ENCODE results near the gene LRP5. TPM values are rescaled to one million over a fixed set of nuclear protein-coding genes. Genes with fewer than 3 reads are reported as not detected.
"Not testable (repeated sequence)": the region's sequence is repeated elsewhere in the genome, so short reads cannot be mapped to it uniquely, and the experiment has no call there.

Gene LRP5
- total RNA-seq, 2 donors from 2014 or later, result 0.73 to 3.0 TPM

DNA sequence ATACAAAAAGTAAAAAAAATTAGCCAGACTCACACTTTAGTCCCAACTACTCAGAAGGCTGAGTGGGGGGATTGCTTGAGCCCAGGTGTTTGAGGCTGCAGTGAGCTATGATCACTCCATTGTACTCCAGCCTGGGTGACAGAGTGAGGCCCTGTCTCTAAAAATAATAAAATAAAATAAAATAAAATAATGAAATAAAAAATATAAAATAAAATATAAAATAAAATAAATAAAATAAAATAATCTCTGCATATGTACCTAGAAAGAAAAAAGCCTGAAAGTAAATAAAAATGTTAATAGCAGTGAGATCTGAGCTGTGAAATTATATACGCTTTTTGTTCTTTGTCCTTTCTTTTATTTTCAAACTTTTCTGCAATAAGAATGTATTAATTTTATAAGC lies 17.1 kb upstream of the LRP5 start:
- H3K9me3 ChIP-seq (ENCODE audit: control insufficient read depth, low read length, poor library complexity, severe bottlenecking), result no peaks in the 10 kb centered on the region
- H3K27me3 Mint-ChIP-seq, result peaks cover 8% of the 10 kb centered on the region
- no peak for DNase-seq
- no peaks in the 10 kb centered on the region for H3K36me3 Mint-ChIP-seq (ENCODE audit: low read depth)
- H3K4me1 Mint-ChIP-seq, result peaks cover 2% of the 10 kb centered on the region
- H3K27ac Mint-ChIP-seq, result peak overlapping the region; percentile 43
- no peak overlapping the region for H3K4me3 Mint-ChIP-seq
- no peak for ATAC-seq

DNA sequence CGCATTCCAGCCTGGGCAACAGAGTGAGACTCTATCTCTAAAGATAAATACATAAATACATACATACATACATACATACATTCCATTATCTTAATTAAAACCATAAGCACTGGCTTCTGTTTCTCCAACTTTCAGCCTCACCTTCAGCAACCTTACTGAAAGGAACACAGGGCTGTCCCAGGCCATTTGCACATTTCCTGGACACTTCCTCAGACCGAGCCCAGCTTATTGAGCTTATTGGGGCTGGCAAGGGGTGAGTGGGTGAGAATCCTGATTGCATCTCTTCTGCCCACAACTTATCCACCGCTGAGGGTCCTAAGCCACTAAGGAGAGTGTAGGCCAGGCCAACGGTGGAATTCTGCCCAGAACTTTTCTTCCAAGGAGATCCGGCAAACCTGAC lies 16.5 kb upstream of the LRP5 start:
- peaks cover 8% of the 10 kb centered on the region for H3K27me3 Mint-ChIP-seq
- ATAC-seq, result no peak
- no peaks in the 10 kb centered on the region for H3K36me3 Mint-ChIP-seq (ENCODE audit: low read depth)
- peak overlapping the region; percentile 43 for H3K27ac Mint-ChIP-seq
- H3K4me3 Mint-ChIP-seq, result no peak overlapping the region
- no peaks in the 10 kb centered on the region for H3K9me3 ChIP-seq (ENCODE audit: control insufficient read depth, low read length, poor library complexity, severe bottlenecking)
- no peak for DNase-seq
- peaks cover 2% of the 10 kb centered on the region for H3K4me1 Mint-ChIP-seq

DNA sequence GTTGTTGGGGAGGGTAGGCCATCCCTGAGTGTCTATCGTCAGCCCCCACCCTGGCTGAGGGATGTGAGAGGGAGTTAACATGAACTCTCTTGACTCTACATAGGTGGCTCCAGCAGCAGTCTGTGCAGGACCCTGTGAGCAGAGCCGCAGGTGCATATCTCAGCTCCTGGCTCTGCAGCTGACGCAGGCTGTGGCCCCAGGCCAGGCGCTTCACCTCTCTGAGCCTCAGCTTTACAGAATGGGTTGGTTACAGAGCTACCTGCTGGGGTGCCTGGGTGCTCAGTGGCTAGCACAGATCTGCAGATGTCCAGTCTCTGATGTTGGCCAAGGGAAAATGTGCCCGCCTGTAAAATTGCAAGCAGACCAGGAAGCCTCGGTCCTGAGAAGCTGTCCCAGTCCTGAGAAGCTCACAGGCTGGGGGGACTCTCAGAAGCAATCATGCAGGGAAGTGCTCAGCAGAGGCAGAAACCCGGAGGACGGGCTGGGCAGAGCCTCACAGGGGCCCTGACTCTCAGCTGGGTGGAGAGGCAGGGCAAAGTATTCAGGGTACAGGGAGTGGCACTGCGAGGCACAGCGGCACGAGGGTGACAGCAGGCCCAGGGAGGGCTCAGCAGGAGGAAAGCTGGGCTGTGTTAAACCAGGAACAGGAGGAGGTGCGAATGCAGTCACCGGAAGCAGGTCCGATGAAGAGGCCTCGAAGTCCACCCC lies 15.9 kb upstream of the LRP5 start:
- peaks cover 8% of the 10 kb centered on the region for H3K27me3 Mint-ChIP-seq
- H3K27ac Mint-ChIP-seq, result no peak overlapping the region
- no peak for ATAC-seq
- peaks cover 2% of the 10 kb centered on the region for H3K4me1 Mint-ChIP-seq
- H3K36me3 Mint-ChIP-seq (ENCODE audit: low read depth), result no peaks in the 10 kb centered on the region
- H3K4me3 Mint-ChIP-seq, result no peak overlapping the region
- DNase-seq, result no peak
- no peaks in the 10 kb centered on the region for H3K9me3 ChIP-seq (ENCODE audit: control insufficient read depth, low read length, poor library complexity, severe bottlenecking)

DNA sequence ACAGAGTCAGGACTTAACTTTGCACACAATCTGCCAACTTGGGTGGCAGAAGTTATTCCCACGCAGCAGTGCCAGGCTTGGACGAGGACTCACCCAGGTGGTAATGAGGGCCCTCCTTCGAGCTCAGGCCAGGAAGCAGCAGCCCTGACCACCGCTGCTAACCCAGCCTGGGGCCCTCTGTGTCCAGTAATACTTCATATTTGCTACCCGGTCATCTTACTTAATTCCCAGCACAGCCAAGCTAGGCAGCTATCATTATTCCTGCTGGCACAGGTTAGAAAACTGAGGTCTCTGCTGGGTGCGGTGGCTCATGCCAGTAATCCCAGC lies 15.4 kb upstream of the LRP5 start:
- no peak for ATAC-seq
- Mint-ChIP-seq H3K27me3 (peaks cover 8% of the 10 kb centered on the region), H3K36me3 (ENCODE audit: low read depth) (no peaks in the 10 kb centered on the region), H3K4me1 (peaks cover 2% of the 10 kb centered on the region), H3K27ac (no peak overlapping the region), H3K4me3 (no peak overlapping the region)
- DNase-seq, result no peak
- no peaks in the 10 kb centered on the region for H3K9me3 ChIP-seq (ENCODE audit: control insufficient read depth, low read length, poor library complexity, severe bottlenecking)

DNA sequence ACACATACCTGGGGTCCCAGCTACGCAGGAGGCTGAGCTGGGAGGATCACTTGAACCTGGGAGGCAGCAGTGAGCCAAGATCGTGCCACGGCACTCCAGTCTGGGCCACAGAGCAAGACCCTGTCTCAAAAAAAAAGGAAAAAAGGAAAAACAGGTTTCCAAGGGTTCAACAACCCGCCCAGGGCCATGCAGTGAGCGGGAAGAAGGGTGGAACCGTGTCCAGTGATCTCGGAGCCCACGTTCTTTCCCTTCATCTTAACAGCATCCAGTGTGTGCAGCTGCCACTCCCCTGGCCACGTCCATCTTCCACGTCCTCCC lies 14.9 kb upstream of the LRP5 start:
- no peak overlapping the region for H3K27ac Mint-ChIP-seq
- ATAC-seq, result no peak
- no peaks in the 10 kb centered on the region for H3K9me3 ChIP-seq (ENCODE audit: control insufficient read depth, low read length, poor library complexity, severe bottlenecking)
- H3K4me1 Mint-ChIP-seq, result peaks cover 2% of the 10 kb centered on the region
- DNase-seq, result no peak
- H3K4me3 Mint-ChIP-seq, result no peak overlapping the region
- no peaks in the 10 kb centered on the region for H3K36me3 Mint-ChIP-seq (ENCODE audit: low read depth)
- peaks cover 8% of the 10 kb centered on the region for H3K27me3 Mint-ChIP-seq

DNA sequence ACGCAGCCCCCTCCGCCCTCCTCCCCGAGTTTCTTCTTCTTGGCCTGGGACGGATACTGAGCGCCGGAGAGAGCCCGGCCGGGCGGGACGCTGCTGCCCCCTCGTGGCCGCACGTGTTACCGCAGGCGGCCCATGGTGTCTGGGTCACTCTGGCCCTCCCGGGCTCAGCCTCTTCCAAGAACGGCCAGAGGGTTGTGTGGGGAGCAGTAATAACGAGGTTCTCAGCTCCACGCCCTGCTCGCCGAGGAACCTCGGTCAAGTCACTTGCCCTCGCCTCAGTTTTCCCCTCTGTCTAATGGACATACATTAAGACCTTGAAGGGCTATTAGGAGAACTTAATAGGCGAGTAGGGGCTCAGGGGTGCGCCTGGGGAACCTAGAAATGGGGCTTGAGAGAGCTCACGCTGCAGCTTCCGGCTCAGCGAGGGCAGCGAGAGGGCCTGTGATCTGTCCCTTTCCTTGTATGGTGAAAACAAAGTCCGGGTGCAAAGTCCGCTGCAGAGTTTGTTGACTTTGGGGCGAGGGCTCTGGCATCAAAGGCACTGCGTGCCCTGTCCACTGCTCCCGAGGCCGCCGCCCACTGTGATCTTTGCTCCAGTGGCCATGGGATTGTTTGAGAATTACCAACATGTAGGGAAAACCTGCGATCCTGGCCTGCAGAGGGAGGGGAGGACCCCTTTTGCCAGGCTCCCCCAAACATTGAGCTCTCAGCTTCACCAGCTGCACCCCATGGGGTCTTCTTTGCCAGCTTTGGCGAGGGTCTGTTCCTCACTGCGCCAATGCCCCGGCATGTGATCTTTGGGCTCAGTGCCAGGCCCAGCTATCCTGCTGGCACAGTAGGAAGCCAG lies 14.4 kb upstream of the LRP5 start:
- Mint-ChIP-seq H3K36me3 (ENCODE audit: low read depth) (no peaks in the 10 kb centered on the region), H3K27ac (no peak overlapping the region), H3K27me3 (peaks cover 8% of the 10 kb centered on the region), H3K4me3 (no peak overlapping the region), H3K4me1 (peaks cover 2% of the 10 kb centered on the region)
- DNase-seq, result peak; percentile 61 to 72 (median 66)
- ATAC-seq, result peak; percentile 99
- H3K9me3 ChIP-seq (ENCODE audit: control insufficient read depth, low read length, poor library complexity, severe bottlenecking), result no peaks in the 10 kb centered on the region

DNA sequence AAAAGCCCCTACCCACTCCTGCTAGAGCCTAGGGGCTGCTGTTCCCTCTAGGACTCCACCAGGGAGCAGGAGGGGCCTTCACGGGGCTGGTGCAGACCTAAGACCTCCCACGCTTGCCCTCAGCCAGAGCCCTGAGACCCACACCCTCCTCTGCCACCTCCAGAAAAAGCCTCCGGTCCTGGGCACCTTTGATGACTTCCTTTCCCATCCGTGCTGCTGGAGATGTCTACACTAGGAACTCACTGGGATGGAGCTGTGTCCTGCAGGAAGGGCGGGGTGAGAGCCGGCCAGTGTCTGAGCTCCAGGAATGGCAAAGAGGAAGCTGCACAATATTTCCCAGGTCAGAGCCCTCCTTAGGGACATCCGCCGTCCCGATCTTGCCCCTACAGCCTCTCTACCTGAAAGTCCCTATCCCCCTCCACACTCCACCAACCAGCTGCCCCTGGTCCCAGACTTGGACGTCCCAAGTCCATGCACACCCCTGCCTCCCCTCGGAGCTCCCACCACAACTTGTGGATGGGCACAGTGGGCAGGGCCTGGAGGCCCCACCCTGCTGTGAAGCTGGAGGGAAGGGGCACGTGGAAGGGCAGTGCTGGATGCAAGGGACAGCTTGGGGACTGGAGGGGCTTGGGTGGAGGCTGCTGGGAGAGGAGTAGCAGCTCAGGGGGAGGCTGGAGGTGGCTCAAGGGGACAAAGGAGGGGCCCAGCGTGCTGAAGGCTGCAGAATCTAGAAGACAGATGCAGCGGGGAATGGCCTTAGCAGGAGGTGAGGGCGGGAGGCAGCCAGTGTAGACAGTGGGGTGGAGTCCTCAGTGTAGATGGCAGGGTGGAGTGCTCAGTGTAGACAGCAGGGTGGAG lies 13.5 kb upstream of the LRP5 start:
- no peaks in the 10 kb centered on the region for H3K36me3 Mint-ChIP-seq (ENCODE audit: low read depth)
- DNase-seq, result no peak
- no peak overlapping the region for H3K27ac Mint-ChIP-seq
- no peak overlapping the region for H3K4me3 Mint-ChIP-seq
- no peaks in the 10 kb centered on the region for H3K9me3 ChIP-seq (ENCODE audit: control insufficient read depth, low read length, poor library complexity, severe bottlenecking)
- no peak for ATAC-seq
- H3K27me3 Mint-ChIP-seq, result peaks cover 8% of the 10 kb centered on the region
- H3K4me1 Mint-ChIP-seq, result peaks cover 2% of the 10 kb centered on the region

DNA sequence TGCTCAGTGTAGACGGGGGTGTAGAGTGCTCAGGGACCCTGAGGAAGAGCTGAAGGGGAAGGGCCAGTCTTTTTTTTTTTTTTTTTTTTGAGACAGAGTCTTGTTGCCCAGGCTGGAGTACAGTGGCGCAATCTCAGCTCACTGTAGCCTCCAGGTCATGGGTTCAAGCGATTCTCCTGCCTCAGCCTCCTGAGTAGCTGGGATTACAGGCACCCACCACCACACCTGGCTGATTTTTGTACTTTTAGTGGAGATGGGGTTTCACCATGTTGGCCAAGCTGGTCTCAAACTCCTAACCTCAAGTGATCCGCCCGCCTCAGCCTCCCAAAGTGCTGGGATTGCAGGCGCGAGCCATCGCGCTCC lies 12.9 kb upstream of the LRP5 start:
- H3K4me1 Mint-ChIP-seq; H3K9me3 ChIP-seq (ENCODE audit: control insufficient read depth, low read length, poor library complexity, severe bottlenecking); DNase-seq; ATAC-seq; H3K4me3 Mint-ChIP-seq; H3K36me3 Mint-ChIP-seq (ENCODE audit: low read depth); H3K27ac Mint-ChIP-seq; H3K27me3 Mint-ChIP-seq: not testable (repeated sequence)

DNA sequence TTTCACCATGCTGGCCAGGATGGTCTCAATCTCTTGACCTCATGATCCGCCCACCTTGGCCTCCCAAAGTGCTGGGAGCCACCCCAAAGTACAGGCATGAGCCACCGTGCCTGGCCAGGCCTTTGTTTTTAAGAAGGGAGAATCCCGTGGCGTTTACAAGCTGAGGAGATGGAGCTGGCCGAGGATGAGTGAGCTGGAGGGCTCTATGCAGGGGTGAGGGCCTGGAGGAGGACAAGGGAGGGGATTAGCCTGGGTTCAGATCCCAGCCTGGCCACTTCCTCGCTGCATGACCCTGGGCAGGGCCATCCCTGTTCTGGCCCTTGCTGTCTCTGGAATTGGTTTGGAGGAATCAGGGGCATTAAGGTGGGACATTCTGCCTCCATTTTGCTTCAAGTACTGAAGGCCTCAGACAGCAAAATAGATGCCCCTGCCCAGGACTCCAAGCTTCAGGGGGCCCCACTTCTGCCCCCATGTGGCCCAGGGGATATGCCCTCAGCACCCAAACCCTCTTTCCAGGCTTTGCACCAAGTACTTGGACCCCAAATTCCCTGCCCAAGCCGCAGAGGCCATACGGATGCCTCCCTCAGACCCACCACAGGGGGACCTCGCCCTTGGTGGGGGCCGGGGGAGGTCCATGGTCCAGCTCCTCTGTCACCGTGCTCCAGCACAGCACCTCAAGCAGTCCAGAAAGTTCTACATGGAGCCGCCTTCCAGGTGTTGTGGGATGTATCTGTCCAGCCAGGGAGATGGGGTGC lies 12.1 kb upstream of the LRP5 start:
- ATAC-seq, result no peak
- Mint-ChIP-seq H3K4me3 (no peak overlapping the region), H3K27ac (no peak overlapping the region), H3K4me1 (peaks cover 2% of the 10 kb centered on the region), H3K27me3 (peaks cover 8% of the 10 kb centered on the region), H3K36me3 (ENCODE audit: low read depth) (no peaks in the 10 kb centered on the region)
- DNase-seq, result no peak
- no peaks in the 10 kb centered on the region for H3K9me3 ChIP-seq (ENCODE audit: control insufficient read depth, low read length, poor library complexity, severe bottlenecking)

DNA sequence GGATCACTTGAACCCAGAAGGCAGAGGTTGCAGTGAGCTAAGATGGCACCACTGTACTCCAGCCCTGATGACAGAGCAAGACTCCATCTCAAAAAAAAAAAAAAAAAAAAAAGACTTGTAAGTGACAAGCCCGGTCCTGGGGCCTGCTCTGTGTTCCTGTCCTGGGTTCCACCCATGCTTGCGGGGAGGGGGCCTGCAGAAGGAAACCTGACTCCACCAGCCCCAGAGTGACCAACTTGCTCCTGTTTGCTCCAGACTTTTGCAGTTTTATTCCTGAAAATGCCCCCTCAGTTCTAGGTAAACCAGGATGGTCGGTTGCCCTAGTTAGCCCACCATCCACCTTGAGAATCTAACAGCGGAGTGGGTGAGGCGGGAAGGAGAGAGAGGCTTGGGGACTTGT lies 10.1 kb upstream of the LRP5 start:
- Mint-ChIP-seq H3K36me3 (ENCODE audit: low read depth) (no peaks in the 10 kb centered on the region), H3K27ac (no peak overlapping the region), H3K4me3 (no peak overlapping the region), H3K4me1 (peaks cover 3% of the 10 kb centered on the region), H3K27me3 (peaks cover 8% of the 10 kb centered on the region)
- no peak for ATAC-seq
- DNase-seq, result no peak
- H3K9me3 ChIP-seq (ENCODE audit: control insufficient read depth, low read length, poor library complexity, severe bottlenecking), result no peaks in the 10 kb centered on the region

DNA sequence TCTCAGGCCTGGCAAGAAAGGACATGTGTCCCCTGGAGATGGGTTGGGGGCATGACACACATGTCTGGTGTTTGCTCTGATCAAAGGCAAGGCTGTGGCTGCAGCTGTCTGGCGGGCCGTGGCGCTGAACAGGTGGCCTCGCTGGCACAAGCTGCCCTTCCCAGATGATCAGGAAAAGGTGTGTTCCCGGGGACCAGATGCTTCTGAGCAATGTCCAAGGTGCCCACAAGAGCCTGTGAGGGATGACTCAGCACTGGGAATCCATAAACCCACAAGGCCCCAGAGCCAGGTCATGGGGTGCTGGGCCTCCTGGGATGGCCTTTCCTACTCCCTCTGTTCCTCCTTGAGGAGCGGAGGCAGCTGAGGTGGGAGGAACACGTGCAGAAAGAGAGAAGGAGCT lies 9.7 kb upstream of the LRP5 start:
- DNase-seq, result no peak
- H3K27ac Mint-ChIP-seq, result no peak overlapping the region

DNA sequence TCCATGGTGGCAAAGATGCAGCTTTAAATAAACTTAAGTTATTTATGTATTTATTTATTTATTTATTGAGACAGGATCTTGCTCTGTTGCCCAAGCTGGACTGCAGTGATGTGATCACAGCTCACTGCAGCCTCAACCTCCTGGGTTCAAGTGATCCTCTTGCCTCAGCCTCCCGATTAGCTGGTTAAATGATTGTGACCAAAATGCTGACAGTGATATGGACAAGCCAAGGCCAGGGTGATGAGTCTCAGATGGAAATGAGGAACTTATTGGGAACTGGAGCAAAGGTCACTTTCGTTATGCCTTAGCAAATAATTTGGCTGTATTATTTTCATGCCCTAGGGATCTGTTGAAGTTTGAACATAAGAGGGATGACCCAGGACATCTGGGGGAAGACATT lies 9.3 kb upstream of the LRP5 start:
- Mint-ChIP-seq H3K36me3 (ENCODE audit: low read depth) (no peaks in the 10 kb centered on the region), H3K27me3 (peaks cover 8% of the 10 kb centered on the region), H3K4me1 (peaks cover 3% of the 10 kb centered on the region), H3K27ac (no peak overlapping the region), H3K4me3 (no peak overlapping the region)
- ATAC-seq (no peak), DNase-seq (no peak)
- no peaks in the 10 kb centered on the region for H3K9me3 ChIP-seq (ENCODE audit: control insufficient read depth, low read length, poor library complexity, severe bottlenecking)

More for the DNA sequence above, 9.7 kb upstream of the LRP5 start:
- ATAC-seq, result no peak
- H3K9me3 ChIP-seq (ENCODE audit: control insufficient read depth, low read length, poor library complexity, severe bottlenecking), result no peaks in the 10 kb centered on the region
- Mint-ChIP-seq H3K4me3 (no peak overlapping the region), H3K4me1 (peaks cover 3% of the 10 kb centered on the region), H3K27me3 (peaks cover 8% of the 10 kb centered on the region), H3K36me3 (ENCODE audit: low read depth) (no peaks in the 10 kb centered on the region)
